GM18951 (cell line): ENCODE results near the gene DNHD1.

ENCODE experiments used
- POLR2A ChIP-seq: IDR thresholded peaks from 4 replicates; pipeline ENCODE4 v1.6.1; 2011; ENCODE audit warnings: mild to moderate bottlenecking; ENCODE audit not compliant: insufficient read length, insufficient read depth; ENCODE audit errors: extremely low read depth
- in situ Hi-C: fragments of 300-500 bp; cut with MboI; formaldehyde crosslinking; loops from one replicate; pipeline ENCODE4 v1.12.0; 2022; ENCODE audit warnings: low sequenced_read_pairs, mixed read lengths, inconsistent platforms; ENCODE audit not compliant: unreplicated experiment

DNHD1 gene

DNA sequence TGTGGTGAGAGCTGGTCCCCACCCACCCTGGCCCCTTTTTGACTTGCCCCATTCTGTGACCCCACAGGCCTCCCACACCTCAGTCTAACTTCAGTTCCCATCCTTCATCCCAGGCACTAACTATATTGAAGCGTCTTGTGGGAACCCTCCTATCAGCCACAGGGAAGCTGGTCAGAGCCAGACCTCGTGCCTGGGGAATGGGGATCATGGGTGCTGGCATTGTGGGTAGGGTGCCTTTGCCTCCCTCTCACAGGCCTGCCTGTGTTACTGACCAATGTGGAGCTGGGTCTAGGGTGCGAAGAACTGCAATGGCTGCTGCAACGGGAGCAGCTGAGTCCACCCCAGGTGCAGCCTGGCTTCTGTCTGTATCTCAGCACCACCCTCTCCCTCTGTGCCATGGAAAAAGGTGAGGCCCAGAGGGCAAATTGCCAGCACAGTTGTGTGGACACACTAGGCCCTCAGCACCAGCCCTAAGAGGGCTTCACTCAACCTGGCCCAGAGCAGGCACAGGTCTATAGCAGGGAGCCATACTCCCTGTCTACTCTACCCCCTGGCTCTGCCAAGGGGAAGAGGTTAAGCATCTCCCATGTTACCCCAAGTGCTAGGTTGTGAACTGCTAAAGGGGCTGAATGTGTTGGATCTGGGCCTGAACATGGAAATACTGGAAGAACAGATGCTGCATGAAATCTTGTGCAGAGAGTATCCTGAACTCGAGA lies 69.1 kb downstream of the DNHD1 start:
- in situ Hi-C loops, result no loop called here
- TF ChIP-seq POLR2A, result no peak

DNA sequence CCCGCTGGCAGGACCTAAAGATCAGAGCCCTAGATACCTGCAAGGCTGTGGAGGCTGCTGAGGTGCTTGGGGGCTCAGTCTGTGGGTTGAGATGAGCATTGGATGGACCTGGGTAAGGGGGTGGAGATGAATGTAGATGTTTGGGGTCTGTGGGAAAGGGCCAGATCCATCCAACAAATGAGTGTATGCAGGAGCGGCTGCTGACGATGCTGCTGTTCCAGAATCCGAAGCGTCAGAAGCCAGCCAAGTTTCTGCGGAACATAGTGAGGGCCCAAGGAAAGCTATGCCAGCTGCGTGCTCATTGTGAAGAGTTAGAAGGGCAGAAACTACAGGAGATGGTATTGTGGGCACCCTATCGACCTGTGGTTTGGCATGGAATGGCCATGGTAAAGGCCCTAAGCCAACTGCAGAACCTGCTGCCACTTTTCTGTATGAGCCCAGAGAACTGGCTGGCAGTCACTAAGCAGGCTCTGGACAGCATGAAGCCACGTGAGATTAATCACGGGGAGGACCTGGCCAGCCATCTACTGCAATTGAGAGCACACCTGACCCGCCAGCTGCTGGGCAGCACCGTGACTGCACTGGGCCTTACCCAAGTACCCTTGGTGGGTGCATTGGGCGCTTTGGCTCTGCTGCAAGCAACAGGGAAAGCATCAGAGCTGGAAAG lies 69.8 kb downstream of the DNHD1 start:
- TF ChIP-seq POLR2A, result no peak
- in situ Hi-C loops, result no loop called here

DNA sequence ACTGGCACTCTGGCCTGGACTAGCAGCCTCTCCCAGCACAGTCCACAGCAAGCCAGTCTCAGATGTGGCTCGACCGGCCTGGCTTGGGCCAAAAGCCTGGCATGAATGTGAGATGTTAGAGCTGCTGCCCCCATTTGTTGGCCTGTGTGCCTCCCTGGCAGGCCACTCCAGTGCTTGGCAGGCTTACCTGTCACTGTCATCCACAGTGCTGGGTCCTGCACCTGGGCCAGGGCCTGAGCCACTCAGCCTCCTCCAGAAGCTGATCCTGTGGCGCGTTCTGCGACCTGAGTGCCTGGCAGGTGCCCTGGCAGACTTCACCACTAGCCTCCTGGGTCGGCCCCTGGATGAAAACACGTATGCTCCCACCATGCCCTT lies 70.3 kb downstream of the DNHD1 start:
- in situ Hi-C loops, result no loop called here
- TF ChIP-seq POLR2A, result no peak

DNA sequence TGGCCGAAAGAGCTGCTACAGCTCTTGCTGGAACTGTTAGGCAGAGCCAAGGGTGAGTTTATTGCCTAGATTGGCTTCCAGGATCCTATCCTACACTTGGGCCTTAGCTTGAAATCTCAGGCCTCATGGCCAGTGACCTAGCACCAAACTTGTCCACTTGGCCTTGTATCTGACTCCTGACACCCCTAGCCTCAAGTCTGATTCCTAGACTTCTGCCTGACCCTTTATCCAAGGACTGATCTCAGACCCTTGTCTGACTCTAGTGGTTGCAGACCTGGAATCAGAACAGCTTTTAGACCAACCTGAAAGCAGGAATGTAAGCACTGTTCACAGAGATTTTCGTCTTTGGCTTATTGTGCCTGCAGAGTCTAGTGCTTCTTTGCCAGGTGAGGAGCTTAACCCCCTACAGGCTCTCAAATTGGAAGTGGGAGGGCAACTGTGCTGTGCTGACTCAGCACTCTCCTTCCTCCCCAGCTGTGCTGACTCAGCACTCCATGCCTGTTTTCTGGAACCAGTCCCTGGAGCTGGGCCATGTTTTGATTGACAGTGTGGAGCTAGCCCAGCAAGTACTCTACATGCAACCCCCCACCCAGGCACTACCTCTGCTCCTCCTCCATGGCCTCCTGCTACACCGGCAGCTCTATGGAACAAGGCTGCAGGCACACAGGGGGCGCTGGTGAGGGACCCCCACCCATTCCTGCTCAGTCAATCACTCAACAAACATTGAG lies 71.3 kb downstream of the DNHD1 start:
- no peak for TF ChIP-seq POLR2A
- in situ Hi-C loops, result no loop called here

DNA sequence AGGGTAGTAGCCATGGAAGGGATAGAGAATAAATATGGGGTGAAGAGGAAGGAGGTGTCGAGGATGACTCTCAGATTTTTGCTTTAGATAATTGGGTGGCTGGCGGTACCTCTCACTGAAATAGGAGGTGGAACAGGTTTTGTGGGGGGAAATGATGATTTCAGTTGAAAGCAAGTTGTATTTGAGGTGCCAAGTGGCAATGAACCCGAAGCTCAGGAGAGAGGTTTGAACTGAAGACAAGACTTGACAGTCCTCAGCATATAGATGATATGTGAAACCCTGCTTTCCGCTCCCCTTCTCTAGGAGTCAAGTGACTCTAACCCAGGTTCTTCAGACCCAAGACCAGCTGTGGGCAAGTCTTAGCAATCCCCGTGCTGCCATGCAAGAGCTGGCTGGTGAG lies 72.6 kb downstream of the DNHD1 start:
- no peak for TF ChIP-seq POLR2A
- in situ Hi-C loops, result no loop called here

DNA sequence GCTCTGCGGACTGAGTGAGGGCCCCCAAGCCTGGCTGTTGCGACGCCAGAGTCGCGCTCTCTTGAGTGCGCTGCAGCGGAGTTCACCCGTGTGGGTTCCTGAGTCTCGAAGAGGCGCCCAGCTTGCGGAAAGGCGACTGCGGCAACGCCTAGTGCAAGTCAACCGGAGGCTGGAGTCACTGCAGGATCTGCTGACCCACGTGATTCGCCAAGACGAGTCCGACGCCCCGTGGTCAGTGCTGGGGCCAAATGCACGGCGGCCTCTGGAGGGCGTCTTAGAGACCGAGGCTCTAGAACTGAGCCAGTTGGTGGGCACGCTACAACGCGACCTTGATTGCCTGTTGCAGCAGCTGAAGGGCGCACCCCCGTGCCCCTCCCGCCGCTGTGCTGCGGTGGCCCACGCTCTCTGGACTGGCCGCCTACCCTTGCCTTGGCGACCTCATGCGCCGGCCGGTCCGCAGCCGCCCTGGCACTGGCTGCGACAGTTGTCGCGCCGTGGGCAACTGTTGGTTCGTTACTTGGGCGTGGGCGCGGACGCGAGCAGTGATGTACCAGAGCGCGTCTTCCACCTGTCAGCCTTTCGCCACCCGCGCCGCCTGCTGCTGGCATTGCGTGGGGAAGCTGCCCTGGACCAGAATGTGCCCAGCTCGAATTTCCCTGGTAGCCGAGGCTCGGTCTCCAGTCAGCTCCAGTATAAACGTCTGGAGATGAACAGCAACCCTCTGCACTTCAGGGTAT lies 73.8 kb downstream of the DNHD1 start:
- in situ Hi-C loops, result no loop called here
- no peak for TF ChIP-seq POLR2A

DNA sequence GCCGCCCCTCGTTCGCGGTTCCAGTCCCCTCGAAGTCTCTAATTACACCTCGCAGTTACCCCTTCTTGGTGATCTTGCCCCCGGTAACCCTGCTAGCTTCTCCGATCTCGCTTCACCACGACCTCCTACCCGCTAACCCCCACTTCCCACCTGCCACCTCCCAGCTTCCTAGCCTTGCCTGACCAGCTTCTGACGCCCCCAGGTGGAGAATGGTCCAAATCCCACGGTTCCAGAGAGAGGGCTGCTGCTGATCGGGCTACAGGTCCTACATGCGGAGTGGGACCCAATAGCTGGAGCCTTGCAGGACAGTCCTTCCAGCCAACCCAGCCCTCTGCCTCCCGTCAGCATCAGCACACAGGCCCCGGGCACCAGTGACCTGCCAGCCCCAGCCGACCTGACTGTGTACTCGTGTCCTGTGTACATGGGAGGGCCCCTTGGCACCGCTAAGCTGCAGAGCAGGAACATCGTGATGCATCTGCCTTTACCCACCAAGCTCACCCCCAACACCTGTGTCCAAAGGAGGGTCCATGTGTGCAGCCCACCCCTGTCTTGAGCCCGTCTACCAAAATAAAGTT lies 74.4 kb downstream of the DNHD1 start:
- TF ChIP-seq POLR2A, result no peak
- in situ Hi-C loops, result no loop called here

DNA sequence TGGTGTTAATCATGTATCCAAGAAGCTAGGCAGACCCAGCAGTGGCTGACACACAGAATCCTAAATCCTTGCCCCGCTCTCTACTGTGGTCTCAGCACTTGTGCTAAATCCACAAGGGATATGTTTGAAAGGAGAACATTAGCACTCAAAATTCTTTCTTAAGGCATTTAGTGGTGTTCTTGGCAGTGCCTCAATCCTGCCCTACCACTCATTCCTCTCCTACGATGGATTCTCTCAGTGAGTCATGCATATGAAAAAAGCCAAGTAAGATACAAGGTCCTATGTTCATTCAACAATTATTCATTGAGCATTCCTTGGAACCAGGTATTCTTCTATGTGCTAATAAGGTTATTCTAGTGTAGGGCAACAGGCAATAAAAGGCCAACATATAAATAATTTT lies 75.1 kb downstream of the DNHD1 start:
- no peak for TF ChIP-seq POLR2A
- in situ Hi-C loops, result no loop called here

DNA sequence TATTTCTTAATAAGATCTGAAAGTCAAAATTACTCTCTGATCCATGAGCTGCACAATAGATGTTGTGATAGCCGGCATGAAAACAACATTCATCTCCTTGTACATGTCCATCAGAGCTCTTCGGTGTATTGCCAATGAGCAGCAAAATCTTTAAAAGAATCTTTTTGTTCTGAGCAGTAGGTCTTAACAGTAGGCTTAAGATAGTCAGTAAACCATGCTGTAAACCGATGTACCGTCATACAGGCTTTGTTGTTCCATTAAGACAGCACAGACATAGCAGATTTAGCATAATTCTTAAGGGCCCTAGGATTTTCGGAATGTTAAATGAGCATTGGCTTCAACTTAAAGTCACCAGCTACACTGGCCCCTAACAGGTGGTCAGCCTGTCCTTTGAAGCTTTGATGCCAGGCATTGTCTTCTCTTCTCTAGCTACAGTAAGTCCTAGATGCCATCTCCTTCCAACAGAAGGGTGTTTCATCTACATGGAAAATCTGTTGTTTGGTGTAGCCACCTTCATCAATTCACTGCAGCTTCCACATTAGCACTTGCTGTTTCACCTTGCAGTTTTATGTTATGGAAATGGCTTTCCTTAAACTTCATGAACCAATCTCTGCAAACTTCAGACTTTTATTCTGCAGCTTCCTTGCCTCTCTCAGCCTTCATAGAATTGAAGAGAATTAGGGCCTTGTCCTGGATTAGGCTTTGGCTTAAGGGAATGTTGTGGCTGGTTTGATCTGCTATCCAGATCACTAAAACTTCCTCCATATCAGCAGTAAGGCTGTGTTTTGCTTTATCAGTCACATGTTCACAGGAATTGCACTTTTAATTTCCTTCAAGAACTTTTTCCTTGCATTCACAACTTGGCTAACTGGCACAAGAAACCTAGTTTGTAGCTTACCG lies 78.0 kb downstream of the DNHD1 start:
- in situ Hi-C loops, result no loop called here
- no peak for TF ChIP-seq POLR2A

DNA sequence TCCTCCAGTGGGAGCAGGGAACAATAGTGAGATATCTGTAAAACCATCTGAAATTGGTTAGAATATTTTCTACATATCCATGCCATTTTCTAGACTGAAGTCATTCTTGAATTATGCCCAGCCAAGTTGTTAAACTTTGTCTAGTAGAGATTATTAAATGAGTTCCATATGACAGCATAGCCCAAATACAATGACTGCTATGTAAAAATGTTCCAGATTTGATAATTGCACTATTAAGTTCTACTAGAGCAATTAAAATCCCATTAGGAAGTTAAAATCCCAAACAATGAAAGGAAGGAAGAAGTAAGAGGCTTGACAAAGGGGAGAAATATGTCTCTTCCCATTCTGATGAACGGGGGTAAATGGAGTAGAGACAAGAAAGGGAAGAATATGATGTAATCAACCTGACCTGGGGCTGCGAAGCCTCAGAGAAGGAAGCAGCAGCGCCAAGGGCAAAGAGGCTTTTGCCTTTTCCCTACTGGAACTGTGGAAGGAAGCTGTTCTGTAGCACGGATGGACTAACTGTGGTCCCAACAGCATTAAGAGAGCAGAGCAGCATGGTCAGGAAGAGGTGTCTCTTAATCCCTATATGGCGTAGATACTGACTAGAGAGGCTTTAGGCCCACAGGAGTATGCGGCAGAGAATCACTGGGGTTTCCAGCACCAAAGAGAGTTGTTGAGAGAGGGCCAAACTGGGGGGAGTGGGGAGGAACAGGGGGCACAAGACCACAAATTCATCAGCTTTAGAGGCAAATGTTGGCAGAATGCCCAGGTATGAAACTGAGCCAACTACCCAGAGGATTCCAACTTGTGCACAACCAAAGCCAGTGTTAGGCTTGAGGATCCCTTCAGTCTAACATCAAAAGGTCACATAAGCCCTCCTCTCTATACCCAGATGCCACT lies 79.6 kb downstream of the DNHD1 start:
- in situ Hi-C loops, result no loop called here
- no peak for TF ChIP-seq POLR2A

DNA sequence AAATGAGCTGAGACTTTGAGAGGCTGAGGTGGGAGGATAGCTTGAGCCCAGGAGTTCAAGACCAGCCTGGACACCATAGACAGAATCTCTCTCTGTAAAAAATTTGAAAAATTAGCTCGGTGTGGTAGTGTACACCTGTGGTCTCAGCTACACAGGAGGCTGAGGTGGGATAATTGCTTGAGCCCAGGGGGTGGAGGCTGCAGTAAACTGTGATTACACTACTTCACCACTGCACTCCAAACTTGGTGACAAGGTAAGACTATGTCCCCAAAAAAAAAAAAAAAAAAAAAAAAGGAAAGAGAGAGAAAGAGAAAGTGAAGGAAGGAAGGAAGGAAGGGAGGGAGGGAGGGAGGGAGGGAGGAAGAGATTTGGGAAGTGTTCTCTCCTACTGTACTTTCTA lies 81.1 kb downstream of the DNHD1 start:
- in situ Hi-C loops, result no loop called here
- no peak for TF ChIP-seq POLR2A
